HEK293 (cell line): ENCODE data around the gene KCNMA1.

Experiments used
- CTCF ChIA-PET: fragments of 350-600 bp; formaldehyde crosslinking; extraction: SDS; loops from one replicate; lab custom pipeline; 2021; ENCODE audit warnings: antibody characterized with exemption; lab: Yijun Ruan, JAX
- POLR2A ChIA-PET: fragments of 300-600 bp; formaldehyde crosslinking; extraction: SDS; loops from one replicate; lab custom pipeline; 2020; ENCODE audit warnings: antibody characterized with exemption, inconsistent platforms; lab: Yijun Ruan, JAX
- H3K27ac ChIP-seq: fragments of 200-500 bp; sonication (Bioruptor generic); 2 replicates; pipeline ENCODE4 v1.5.1; 2014; ENCODE audit warnings: low read depth, low read length, control low read depth, inconsistent platforms; ENCODE audit errors: extremely low read depth
- H3K36me3 ChIP-seq, 2 experiments: fragments of 200-500 bp in 1 of 2; sonication (Bioruptor generic) in 1 of 2; 1 replicate in 1 of 2; 2 replicates in 1 of 2; pipeline ENCODE4 v1.5.1; 2014 to 2017; ENCODE audit warnings: inconsistent platforms in 2 of 2, low read length in 2 of 2; ENCODE audit not compliant: control insufficient read depth in 2 of 2, insufficient read depth in 1 of 2
- H3K4me1 ChIP-seq: fragments of 200-500 bp; sonication (Bioruptor generic); 2 replicates; pipeline ENCODE4 v1.5.1; 2014; ENCODE audit warnings: mild to moderate bottlenecking, low read length, inconsistent platforms; ENCODE audit not compliant: control insufficient read depth, insufficient read depth
- H3K4me3 ChIP-seq: 2 replicates; pipeline ENCODE4 v1.5.1; 2011; ENCODE audit warnings: low read depth, mild to moderate bottlenecking, control low read depth, low read length, moderate library complexity
- H3K9me3 ChIP-seq: fragments of 200-500 bp; sonication (Bioruptor generic); 2 replicates; pipeline ENCODE4 v1.5.1; 2014; ENCODE audit warnings: low read depth, low read length, inconsistent platforms; ENCODE audit not compliant: control insufficient read depth, insufficient read depth
- EGR2 ChIP-seq: fragments of 450-650 bp; formaldehyde crosslinking; IDR thresholded peaks from 2 replicates; pipeline ENCODE4 v1.5.1; 2016; ENCODE audit warnings: low read depth, missing biosample characterization, missing genetic modification characterization
- INSM2 ChIP-seq: fragments of 450-650 bp; formaldehyde crosslinking; IDR thresholded peaks from 2 replicates; pipeline ENCODE4 v1.5.1; 2016; ENCODE audit warnings: missing biosample characterization, missing genetic modification characterization
- KLF1 ChIP-seq: fragments of 450-650 bp; formaldehyde crosslinking; IDR thresholded peaks from 2 replicates; pipeline ENCODE4 v1.5.1; 2016; ENCODE audit warnings: missing biosample characterization, missing genetic modification characterization
- REST ChIP-seq: fragments of 450-650 bp; formaldehyde crosslinking; IDR thresholded peaks from 2 replicates; pipeline ENCODE4 v1.5.1; 2016; ENCODE audit warnings: missing biosample characterization, missing genetic modification characterization
- SCRT2 ChIP-seq: fragments of 450-650 bp; formaldehyde crosslinking; IDR thresholded peaks from 2 replicates; pipeline ENCODE4 v1.5.1; 2016; ENCODE audit warnings: missing biosample characterization, missing genetic modification characterization
- TRIM28 ChIP-seq: IDR thresholded peaks from 2 replicates; pipeline ENCODE4 v1.6.1; 2011; ENCODE audit warnings: low read length, control low read depth, borderline replicate concordance
- TSHZ1 ChIP-seq: fragments of 450-650 bp; formaldehyde crosslinking; IDR thresholded peaks from 2 replicates; pipeline ENCODE4 v1.5.1; 2016; ENCODE audit warnings: missing biosample characterization, missing genetic modification characterization, borderline replicate concordance
- ZBTB21 ChIP-seq: fragments of 450-650 bp; formaldehyde crosslinking; IDR thresholded peaks from 2 replicates; pipeline ENCODE4 v1.5.1; 2017; ENCODE audit warnings: missing biosample characterization, missing genetic modification characterization
- ZBTB6 ChIP-seq: fragments of 450-650 bp; formaldehyde crosslinking; IDR thresholded peaks from 2 replicates; pipeline ENCODE4 v1.5.1; 2017; ENCODE audit warnings: missing biosample characterization, missing genetic modification characterization
- ZFHX2 ChIP-seq: fragments of 450-650 bp; formaldehyde crosslinking; conservative IDR thresholded peaks from 2 replicates; pipeline ENCODE4 v1.5.1; 2016; ENCODE audit warnings: missing biosample characterization, missing genetic modification characterization
- ZNF18 ChIP-seq: fragments of 450-650 bp; formaldehyde crosslinking; IDR thresholded peaks from 2 replicates; pipeline ENCODE4 v1.5.1; 2016; ENCODE audit warnings: missing biosample characterization, missing genetic modification characterization
- ZNF266 ChIP-seq: fragments of 450-650 bp; formaldehyde crosslinking; IDR thresholded peaks from 2 replicates; pipeline ENCODE4 v1.5.1; 2016; ENCODE audit warnings: missing biosample characterization, missing genetic modification characterization, low read depth
- ZNF362 ChIP-seq: fragments of 450-650 bp; formaldehyde crosslinking; IDR thresholded peaks from 2 replicates; pipeline ENCODE4 v1.5.1; 2016; ENCODE audit warnings: missing biosample characterization, missing genetic modification characterization
- ZNF571 ChIP-seq: fragments of 450-650 bp; formaldehyde crosslinking; IDR thresholded peaks from 2 replicates; pipeline ENCODE4 v1.5.0; 2017; ENCODE audit warnings: missing biosample characterization, missing genetic modification characterization
- ZNF610 ChIP-seq: fragments of 450-650 bp; formaldehyde crosslinking; IDR thresholded peaks from 2 replicates; pipeline ENCODE4 v1.5.1; 2016; ENCODE audit warnings: missing biosample characterization, missing genetic modification characterization, borderline replicate concordance
- ZNF626 ChIP-seq: fragments of 450-650 bp; sonication (Bioruptor Pico); formaldehyde crosslinking; IDR thresholded peaks from 2 replicates; pipeline ENCODE4 v1.5.1; 2018; ENCODE audit warnings: missing biosample characterization, missing genetic modification characterization, inconsistent platforms
- ZNF692 ChIP-seq: fragments of 450-650 bp; formaldehyde crosslinking; IDR thresholded peaks from 2 replicates; pipeline ENCODE4 v1.5.1; 2016; ENCODE audit warnings: missing biosample characterization, missing genetic modification characterization
- ZNF701 ChIP-seq: fragments of 450-650 bp; formaldehyde crosslinking; IDR thresholded peaks from 2 replicates; pipeline ENCODE4 v1.5.1; 2016; ENCODE audit warnings: missing biosample characterization, missing genetic modification characterization
- ZNF768 ChIP-seq: fragments of 450-650 bp; formaldehyde crosslinking; IDR thresholded peaks from 2 replicates; pipeline ENCODE4 v1.5.1; 2018; ENCODE audit warnings: missing biosample characterization, mild to moderate bottlenecking, missing genetic modification characterization
- ZSCAN4 ChIP-seq: fragments of 450-650 bp; formaldehyde crosslinking; IDR thresholded peaks from 2 replicates; pipeline ENCODE4 v1.5.1; 2017; ENCODE audit warnings: missing biosample characterization, missing genetic modification characterization

Gene KCNMA1

GRCh38 chr10:77408259-77408658, 229.3 kb downstream of the KCNMA1 start (continued):
- TF ChIP-seq ZSCAN4 (tag by site-specific recombination) (peak; percentile 99), INSM2 (tag by site-specific recombination) (no peak), ZBTB6 (tag by site-specific recombination) (no peak), ZNF692 (no peak), ZNF18 (tag by site-specific recombination) (peak; percentile 61; the same call in 1 of the 2 replicates), REST (tag by site-specific recombination) (no peak), ZNF571 (tag by site-specific recombination) (no peak), ZNF610 (tag by site-specific recombination) (no peak), TRIM28 (no peak), ZNF362 (tag by site-specific recombination) (no peak), EGR2 (tag by site-specific recombination) (no peak)

GRCh38 chr10:77406764-77407430, 230.7 kb downstream of the KCNMA1 start:
- CTCF ChIA-PET: interaction anchor here (0.7 to 3.4 kb wide), 3 partner anchors 22 to 234 kb away, joined by 4 to 21 read pairs (median 4); no protein-coding TSS in a partner anchor
- POLR2A ChIA-PET: interaction anchor here (1.0 kb wide), 1 partner anchor 10 kb away, joined by 3 read pairs; no protein-coding TSS in a partner anchor
- Histone ChIP-seq H3K4me3 (no peak overlapping the region), H3K27ac (peak overlapping the region; percentile 42; the same call in 1 of the 2 replicates), H3K4me1 (peaks cover 4% of the 10 kb centered on the region), H3K36me3 (no peaks in the 10 kb centered on the region), H3K9me3 (no peaks in the 10 kb centered on the region)
- TF ChIP-seq ZNF626 (tag by site-specific recombination) (no peak), ZFHX2 (tag by site-specific recombination) (peak; percentile 45), ZNF768 (tag by site-specific recombination) (no peak), KLF1 (tag by site-specific recombination) (no peak), ZBTB21 (tag by site-specific recombination) (no peak), TSHZ1 (no peak), SCRT2 (tag by site-specific recombination) (no peak), ZNF266 (tag by site-specific recombination) (no peak), ZNF701 (no peak)
